Stromal cell of bone marrow (primary cell): Measurements from ENCODE around the gene COPE.

Experiments
- DNase-seq: peaks from one replicate; pipeline ENCODE4 v3.0.0-alpha.2; 2012; ENCODE audit warnings: low read depth

The COPE gene

DNA sequence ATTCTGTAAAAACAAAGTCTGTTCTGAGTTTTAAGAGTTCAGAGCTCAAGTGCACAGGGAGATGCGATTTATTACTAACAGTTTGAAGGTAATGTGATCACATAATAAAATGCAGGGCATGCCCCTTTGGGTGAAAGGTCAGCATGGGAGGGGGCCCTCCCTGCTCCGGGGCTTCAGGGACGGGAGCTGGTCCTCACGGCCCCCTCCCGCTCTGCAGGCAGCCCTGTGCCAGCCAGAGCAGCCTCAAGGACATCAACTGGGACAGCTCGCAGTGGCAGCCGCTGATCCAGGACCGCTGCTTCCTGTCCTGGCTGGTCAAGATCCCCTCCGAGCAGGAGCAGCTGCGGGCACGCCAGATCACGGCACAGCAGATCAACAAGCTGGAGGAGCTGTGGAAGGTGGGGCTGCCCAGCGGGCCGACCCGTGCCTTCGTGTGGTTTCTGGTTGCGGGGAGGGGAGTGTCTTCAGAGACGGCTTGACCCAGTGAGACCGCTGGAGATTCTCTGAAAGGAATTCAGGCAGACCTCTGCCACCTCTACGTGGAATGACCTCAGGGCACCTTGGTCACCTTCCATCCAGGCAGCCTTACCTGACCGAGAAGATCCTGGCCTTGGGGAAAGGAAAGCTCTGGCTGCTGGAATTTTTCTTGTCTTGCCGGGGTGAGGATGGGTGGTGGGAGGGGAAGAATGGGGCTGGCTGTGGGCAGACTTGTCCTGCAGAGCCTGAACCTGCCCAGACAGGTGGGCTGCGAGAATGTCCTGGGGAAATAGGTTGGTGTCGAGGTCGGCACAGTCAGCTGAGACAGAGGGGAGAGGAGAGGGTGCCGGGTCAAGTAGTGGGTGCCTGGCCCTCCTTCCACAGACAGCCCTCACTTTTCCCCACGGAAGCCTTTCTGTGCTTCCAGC lies 68.5 kb downstream of the COPE start:
- no peak for DNase-seq

DNA sequence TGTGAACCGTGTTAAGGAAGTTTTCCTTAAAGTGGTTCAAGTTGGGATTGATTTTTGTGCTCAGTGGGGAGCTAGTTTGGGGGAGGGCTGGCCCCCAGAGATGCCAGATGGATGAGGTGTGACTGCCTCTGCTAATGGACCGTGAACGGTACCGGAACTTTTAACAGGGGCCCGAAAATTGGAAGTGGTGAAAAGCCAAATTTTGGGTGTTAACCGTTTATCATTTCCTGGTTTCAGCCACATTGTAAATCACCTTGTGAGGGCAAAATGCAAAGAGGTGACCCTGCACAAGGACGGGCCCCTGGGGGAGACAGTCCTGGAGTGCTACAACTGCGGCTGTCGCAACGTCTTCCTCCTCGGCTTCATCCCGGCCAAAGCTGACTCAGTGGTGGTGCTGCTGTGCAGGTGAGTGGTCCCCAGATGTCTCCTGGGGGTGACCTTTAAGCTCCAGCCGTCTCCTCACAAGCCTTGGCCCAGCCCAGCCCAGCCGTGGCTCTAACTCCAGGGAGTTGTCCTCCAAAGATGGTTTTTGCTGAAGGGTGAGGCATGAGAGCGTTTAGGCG lies 69.3 kb downstream of the COPE start:
- DNase-seq: no peak
